GM21367 (cell line): ENCODE results near the gene ADGRG3.
"Not testable (repeated sequence)": the region's sequence is repeated elsewhere in the genome, so short reads cannot be mapped to it uniquely, and the experiment has no call there.

Source experiments
- ATAC-seq: cut with Tn5 transposase; IDR thresholded peaks from one replicate; pipeline ENCODE4 v1.9.1; 2021; ENCODE audit not compliant: unreplicated experiment

ADGRG3 gene

GRCh38 chr16:57712569-57712968 is 44.5 kb downstream of the ADGRG3 start:
- not testable (repeated sequence) for ATAC-seq

GRCh38 chr16:57713596-57713995 is 45.5 kb downstream of the ADGRG3 start:
- no peak for ATAC-seq

GRCh38 chr16:57714047-57714446 is 45.9 kb downstream of the ADGRG3 start:
- ATAC-seq = no peak

- no peak for ATAC-seq
Observed at GRCh38 chr16:57720142-57720575, 52.1 kb downstream of the ADGRG3 start.

- ATAC-seq = no peak
Observed at GRCh38 chr16:57721356-57722209, 53.5 kb downstream of the ADGRG3 start.

- ATAC-seq = no peak
Observed at GRCh38 chr16:57722210-57722499, 54.0 kb downstream of the ADGRG3 start.

GRCh38 chr16:57722651-57723050 is 54.5 kb downstream of the ADGRG3 start:
- no peak for ATAC-seq

GRCh38 chr16:57723170-57723569 is 55.1 kb downstream of the ADGRG3 start:
- no peak for ATAC-seq

GRCh38 chr16:57724531-57724930 is 56.4 kb downstream of the ADGRG3 start:
- ATAC-seq = no peak

- no peak for ATAC-seq
Observed at GRCh38 chr16:57725151-57725550, 57.0 kb downstream of the ADGRG3 start.

GRCh38 chr16:57725554-57725953 is 57.4 kb downstream of the ADGRG3 start:
- ATAC-seq = no peak

- no peak for ATAC-seq
Observed at GRCh38 chr16:57725976-57726375, 57.9 kb downstream of the ADGRG3 start.

GRCh38 chr16:57726433-57726947 is 58.4 kb downstream of the ADGRG3 start:
- no peak for ATAC-seq

- no peak for ATAC-seq
Observed at GRCh38 chr16:57727610-57728009, 59.5 kb downstream of the ADGRG3 start.

GRCh38 chr16:57728336-57729181 is 60.5 kb downstream of the ADGRG3 start:
- no peak for ATAC-seq

- ATAC-seq = no peak
Observed at GRCh38 chr16:57729182-57729484, 61.0 kb downstream of the ADGRG3 start.

GRCh38 chr16:57729852-57730251 is 61.7 kb downstream of the ADGRG3 start:
- ATAC-seq = not testable (repeated sequence)

- no peak for ATAC-seq
Observed at GRCh38 chr16:57730771-57731730, 62.9 kb downstream of the ADGRG3 start.

- ATAC-seq = no peak
Observed at GRCh38 chr16:57732037-57732436, 63.9 kb downstream of the ADGRG3 start.

- no peak for ATAC-seq
Observed at GRCh38 chr16:57732714-57733113, 64.6 kb downstream of the ADGRG3 start.
